Tibial nerve (tissue), 4 donors: ENCODE results near the gene ZNF385B. TPM values are rescaled to one million over a fixed set of nuclear protein-coding genes. Genes with fewer than 3 reads are reported as not detected.

Experiments used
- DNase-seq, 2 donors: peaks; one replicate each; pipeline ENCODE4 v3.0.0-alpha.2; 2019; ENCODE audit warnings: low spot score in 2 of 2
- H3K27ac ChIP-seq, 4 donors: fragments of 200-600 bp; sonication (generic) in 3 of 4; one replicate each; pipeline ENCODE4 v1.5.1; 2017 to 2019; ENCODE audit warnings: mild to moderate bottlenecking in 1 of 4
- H3K27me3 ChIP-seq, 2 donors: fragments of 200-600 bp; sonication (generic) in 1 of 2; one replicate each; pipeline versions ENCODE4 v1.5.1 to v1.6.0; 2017 to 2019
- H3K36me3 ChIP-seq, 3 donors: fragments of 200-600 bp; sonication (generic); one replicate each; pipeline ENCODE4 v1.5.1; 2018 to 2019
- H3K4me1 ChIP-seq, 4 donors: fragments of 200-600 bp; sonication (generic) in 3 of 4; one replicate each; pipeline ENCODE4 v1.5.1; 2017 to 2019
- H3K4me3 ChIP-seq, 4 donors: fragments of 200-600 bp; sonication (generic) in 3 of 4; one replicate each; pipeline ENCODE4 v1.5.1; 2017 to 2019; ENCODE audit warnings: mild to moderate bottlenecking in 1 of 4, moderate library complexity in 1 of 4
- H3K9me3 ChIP-seq, 4 donors: fragments of 200-600 bp; sonication (generic) in 3 of 4; one replicate each; pipeline ENCODE4 v1.5.1; 2017 to 2019
- EP300 ChIP-seq, 2 donors: sonication (generic); formaldehyde crosslinking; IDR thresholded peaks; one replicate each; pipeline ENCODE4 v1.6.1; 2017; ENCODE audit warnings: antibody characterized with exemption in 2 of 2, mild to moderate bottlenecking in 1 of 2
- POLR2A ChIP-seq, 2 donors: fragments of 450-650 bp; IDR thresholded peaks; one replicate each; pipeline ENCODE4 v1.6.1; 2017; ENCODE audit warnings: antibody characterized with exemption in 2 of 2, mild to moderate bottlenecking in 2 of 2, moderate library complexity in 2 of 2
- WGBS, 2 donors: methylation state at CpG; one replicate each; pipeline ENCODE4 v1.1.5; 2018; 5-methylcytosine and 5-hydroxymethylcytosine counted together
- total RNA-seq, 4 donors: library from RNA; depleted of rRNA; stranded (reverse); fragments of >200 nt; gene quantifications; one replicate each; pipeline ENCODE4 v1.1.0, GENCODE V29; 2016
- TF ChIP-seq, protein P1 (sequence below), 5 experiments: fragments of 200-600 bp in 3 of 5; fragments of 450-650 bp in 2 of 5; sonication (generic) in 3 of 5; IDR thresholded peaks; one replicate each; pipeline ENCODE4 v1.5.1; 2016 to 2019; ENCODE audit warnings: antibody characterized with exemption in 5 of 5, mild to moderate bottlenecking in 3 of 5, moderate library complexity in 2 of 5

Gene ZNF385B
- total RNA-seq, 4 donors from 2014 or later, result 1.2 to 3.9 (median 2.6) TPM

DNA sequence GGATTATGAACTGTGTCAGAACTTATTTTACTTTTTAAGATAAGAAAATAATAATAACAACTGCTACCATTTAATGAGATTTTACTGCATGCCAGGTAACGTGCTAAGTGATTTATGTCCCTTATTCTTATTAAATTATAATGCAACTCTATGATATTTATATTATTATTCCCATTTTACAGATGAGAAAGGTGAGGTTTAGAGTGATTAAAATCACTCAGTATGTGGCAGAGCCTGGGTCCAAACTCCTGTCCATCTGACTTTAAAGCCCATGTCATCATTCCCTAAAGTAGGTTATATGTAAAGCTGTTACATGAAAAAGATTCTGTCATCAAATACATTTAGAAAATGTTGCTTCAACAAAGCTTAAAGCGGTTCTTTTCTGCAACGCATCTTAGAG, 308.0 kb downstream of the ZNF385B start:
- H3K4me3 ChIP-seq, result no peak overlapping the region
- H3K4me1 ChIP-seq, result no peaks in the 10 kb centered on the region
- WGBS, 2 donors, result 87 to 90% methylated on average over 3 of the region's 3 CpGs
- TF ChIP-seq EP300 (IDR thresholded peaks at IDR 0.05) (no peak), POLR2A (IDR thresholded peaks at IDR 0.05) (no peak)
- TF ChIP-seq, protein P1, sequence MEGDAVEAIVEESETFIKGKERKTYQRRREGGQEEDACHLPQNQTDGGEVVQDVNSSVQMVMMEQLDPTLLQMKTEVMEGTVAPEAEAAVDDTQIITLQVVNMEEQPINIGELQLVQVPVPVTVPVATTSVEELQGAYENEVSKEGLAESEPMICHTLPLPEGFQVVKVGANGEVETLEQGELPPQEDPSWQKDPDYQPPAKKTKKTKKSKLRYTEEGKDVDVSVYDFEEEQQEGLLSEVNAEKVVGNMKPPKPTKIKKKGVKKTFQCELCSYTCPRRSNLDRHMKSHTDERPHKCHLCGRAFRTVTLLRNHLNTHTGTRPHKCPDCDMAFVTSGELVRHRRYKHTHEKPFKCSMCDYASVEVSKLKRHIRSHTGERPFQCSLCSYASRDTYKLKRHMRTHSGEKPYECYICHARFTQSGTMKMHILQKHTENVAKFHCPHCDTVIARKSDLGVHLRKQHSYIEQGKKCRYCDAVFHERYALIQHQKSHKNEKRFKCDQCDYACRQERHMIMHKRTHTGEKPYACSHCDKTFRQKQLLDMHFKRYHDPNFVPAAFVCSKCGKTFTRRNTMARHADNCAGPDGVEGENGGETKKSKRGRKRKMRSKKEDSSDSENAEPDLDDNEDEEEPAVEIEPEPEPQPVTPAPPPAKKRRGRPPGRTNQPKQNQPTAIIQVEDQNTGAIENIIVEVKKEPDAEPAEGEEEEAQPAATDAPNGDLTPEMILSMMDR (IDR thresholded peaks at IDR 0.05), result no peak
- no peak overlapping the region for H3K27ac ChIP-seq
- H3K27me3 ChIP-seq, result no peaks in the 10 kb centered on the region
- no peaks in the 10 kb centered on the region for H3K9me3 ChIP-seq
- DNase-seq, result no peak
- H3K36me3 ChIP-seq, result no peaks in the 10 kb centered on the region

DNA sequence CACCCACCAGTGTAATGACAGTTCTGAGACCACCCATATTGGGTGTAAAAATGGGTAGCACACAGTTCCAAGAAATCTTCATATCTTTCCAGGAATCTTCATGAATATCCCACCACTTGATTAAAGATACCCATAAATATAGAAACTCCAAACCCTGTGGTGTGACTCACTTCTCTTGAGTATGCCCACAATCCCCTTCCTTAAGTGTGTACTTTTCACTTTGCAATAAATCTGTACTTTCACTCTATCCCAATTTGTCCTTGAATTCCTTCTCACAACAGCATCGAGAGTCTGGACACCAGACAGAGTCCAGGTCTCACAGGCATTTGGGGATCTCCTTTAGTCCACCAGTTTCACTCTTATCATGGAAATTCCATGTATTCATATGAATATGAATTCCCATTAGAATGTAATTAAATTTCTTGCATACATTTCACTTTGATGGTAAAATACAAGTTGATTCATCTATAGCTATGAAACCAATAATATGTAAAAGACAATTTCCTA, 309.8 kb downstream of the ZNF385B start:
- TF ChIP-seq EP300 (IDR thresholded peaks at IDR 0.05) (no peak), POLR2A (IDR thresholded peaks at IDR 0.05) (no peak)
- TF ChIP-seq, protein P1 (IDR thresholded peaks at IDR 0.05), result no peak
- DNase-seq, result no peak
- H3K4me1 ChIP-seq, result no peaks in the 10 kb centered on the region
- H3K4me3 ChIP-seq, result no peak overlapping the region
- H3K9me3 ChIP-seq, result no peaks in the 10 kb centered on the region
- no peaks in the 10 kb centered on the region for H3K36me3 ChIP-seq
- no peak overlapping the region for H3K27ac ChIP-seq
- WGBS, 2 donors, result 84 to 86% methylated on average over 1 of the region's 1 CpG
- H3K27me3 ChIP-seq, result no peaks in the 10 kb centered on the region

DNA sequence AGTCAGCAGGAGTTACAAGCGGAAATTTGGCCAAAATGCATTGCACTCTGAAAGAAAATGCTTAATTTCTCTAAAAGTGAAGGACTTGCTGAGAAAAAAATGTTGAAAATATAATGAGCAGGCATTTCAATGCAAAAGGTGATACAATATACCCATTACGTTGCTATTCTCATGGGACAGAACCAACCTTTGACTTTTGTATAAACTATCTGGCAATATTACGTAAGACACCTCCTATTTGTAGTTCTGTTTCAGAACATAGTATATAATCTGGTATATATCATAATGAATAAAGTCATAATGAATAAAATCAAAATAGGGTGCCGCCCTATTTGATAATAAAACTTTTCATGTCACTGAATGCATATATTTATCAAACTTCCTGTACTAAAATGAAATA, 310.6 kb downstream of the ZNF385B start:
- TF ChIP-seq EP300 (IDR thresholded peaks at IDR 0.05), result no peak
- no peak overlapping the region for H3K27ac ChIP-seq
- H3K9me3 ChIP-seq, result no peaks in the 10 kb centered on the region
- H3K4me1 ChIP-seq, result no peaks in the 10 kb centered on the region
- DNase-seq, result no peak
- no peaks in the 10 kb centered on the region for H3K36me3 ChIP-seq
- 88 to 89% methylated on average over 4 of the region's 4 CpGs for WGBS, 2 donors
- H3K4me3 ChIP-seq, result no peak overlapping the region
- no peaks in the 10 kb centered on the region for H3K27me3 ChIP-seq

DNA sequence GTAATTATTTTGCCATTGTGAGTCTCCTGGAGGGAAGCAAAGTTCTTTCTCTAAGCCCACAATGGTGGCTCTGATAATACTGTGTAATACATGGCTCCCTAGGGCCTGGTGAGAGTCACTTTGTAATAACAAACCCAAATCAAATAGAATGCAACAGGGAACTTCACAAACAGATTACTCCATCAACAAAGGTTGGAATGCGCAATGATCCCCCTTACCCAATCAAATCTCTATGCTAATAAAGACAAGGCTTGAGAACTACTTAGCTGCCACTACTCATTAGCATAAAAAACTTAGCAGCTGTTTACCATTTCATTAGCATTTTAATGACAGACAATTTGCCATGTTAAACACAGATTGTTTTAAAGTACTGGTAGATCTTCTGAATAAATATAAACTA, 311.2 kb downstream of the ZNF385B start:
- Histone ChIP-seq H3K4me3 (no peak overlapping the region), H3K9me3 (no peaks in the 10 kb centered on the region), H3K36me3 (no peaks in the 10 kb centered on the region), H3K27me3 (no peaks in the 10 kb centered on the region), H3K27ac (no peak overlapping the region), H3K4me1 (no peaks in the 10 kb centered on the region)
- 77% methylated on average over 1 of the region's 1 CpG for WGBS, 2 donors
- DNase-seq, result no peak
- TF ChIP-seq, protein P1 (IDR thresholded peaks at IDR 0.05), result no peak
- TF ChIP-seq EP300 (IDR thresholded peaks at IDR 0.05) (no peak), POLR2A (IDR thresholded peaks at IDR 0.05) (no peak)

DNA sequence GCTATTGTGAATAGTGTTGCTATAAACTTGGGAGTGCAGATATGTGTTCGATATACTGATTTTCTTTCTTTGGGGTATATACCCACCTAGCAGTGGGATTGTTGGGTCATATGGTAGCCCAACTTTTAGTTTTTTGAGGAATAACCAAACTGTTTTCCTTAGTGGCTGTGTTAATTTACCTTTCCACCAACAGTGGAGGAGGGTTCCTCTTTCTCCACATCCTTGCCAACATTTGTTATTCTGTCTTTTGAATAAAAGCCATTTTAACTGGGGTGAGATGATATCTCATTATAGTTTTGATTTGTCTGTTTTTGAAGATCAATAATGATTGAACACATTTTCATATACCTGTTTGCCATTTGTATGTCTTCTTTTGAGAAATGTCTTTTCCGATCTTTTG, 314.8 kb downstream of the ZNF385B start:
- Histone ChIP-seq H3K4me3 (no peak overlapping the region), H3K36me3 (no peaks in the 10 kb centered on the region), H3K9me3 (no peaks in the 10 kb centered on the region), H3K27ac (no peak overlapping the region), H3K27me3 (no peaks in the 10 kb centered on the region), H3K4me1 (no peaks in the 10 kb centered on the region)
- 93 to 97% methylated on average over 2 of the region's 2 CpGs for WGBS, 2 donors
- DNase-seq, result no peak
- TF ChIP-seq POLR2A (IDR thresholded peaks at IDR 0.05) (no peak), EP300 (IDR thresholded peaks at IDR 0.05) (no peak)
- TF ChIP-seq, protein P1 (IDR thresholded peaks at IDR 0.05), result no peak

DNA sequence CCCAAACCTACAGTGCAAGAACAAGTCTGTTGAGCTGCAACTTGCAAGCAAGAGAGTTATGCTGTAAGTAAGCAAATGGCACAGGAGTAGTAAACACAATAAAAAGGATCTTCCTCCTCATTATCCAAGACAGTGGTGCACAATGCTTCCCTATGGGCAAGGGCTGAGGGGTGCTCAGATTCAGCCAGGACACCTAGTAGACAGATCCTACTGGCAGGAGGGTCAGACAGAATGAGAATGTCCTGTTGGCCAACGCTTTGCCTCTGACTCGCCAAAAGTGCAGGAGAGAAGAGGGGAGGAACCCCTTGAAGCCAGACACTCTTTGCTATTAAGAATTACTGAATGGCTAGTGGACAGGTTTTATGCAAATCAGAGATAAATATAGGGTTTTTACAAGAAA, 316.4 kb downstream of the ZNF385B start:
- H3K36me3 ChIP-seq, result no peaks in the 10 kb centered on the region
- no peak for DNase-seq
- H3K9me3 ChIP-seq, result peaks cover 0 to 1% (median 0%) of the 10 kb centered on the region in 4 donors
- no peaks in the 10 kb centered on the region for H3K4me1 ChIP-seq
- TF ChIP-seq EP300 (IDR thresholded peaks at IDR 0.05), result no peak
- TF ChIP-seq, protein P1 (IDR thresholded peaks at IDR 0.05), result no peak
- no peak for TF ChIP-seq POLR2A (IDR thresholded peaks at IDR 0.05)
- no peak overlapping the region for H3K27ac ChIP-seq
- 73 to 79% methylated on average over 2 of the region's 2 CpGs for WGBS, 2 donors
- H3K27me3 ChIP-seq, result no peaks in the 10 kb centered on the region
- H3K4me3 ChIP-seq, result no peak overlapping the region
